GM18870 (cell line): Measurements from ENCODE around the gene LMAN2.
"Not testable (repeated sequence)": the region's sequence is repeated elsewhere in the genome, so short reads cannot be mapped to it uniquely, and the experiment has no call there.

Experiments used
- ATAC-seq: cut with Tn5 transposase; IDR thresholded peaks from one replicate; pipeline ENCODE4 v1.9.1; 2021; ENCODE audit warnings: moderate library complexity; ENCODE audit not compliant: unreplicated experiment

The LMAN2 gene

GRCh38 chr5:177349762-177350161, 1.7 kb downstream of the LMAN2 start:
- no peak for ATAC-seq

- no peak for ATAC-seq
Observed at GRCh38 chr5:177349362-177349647, 2.2 kb downstream of the LMAN2 start.

GRCh38 chr5:177347699-177348098, 3.8 kb downstream of the LMAN2 start:
- ATAC-seq: no peak

GRCh38 chr5:177346820-177347219, 4.6 kb downstream of the LMAN2 start:
- ATAC-seq: no peak

GRCh38 chr5:177344891-177345290, 6.6 kb downstream of the LMAN2 start:
- no peak for ATAC-seq

- ATAC-seq: no peak
Observed at GRCh38 chr5:177343777-177344176, 7.7 kb downstream of the LMAN2 start.

- ATAC-seq: not testable (repeated sequence)
Observed at GRCh38 chr5:177343000-177343399, 8.5 kb downstream of the LMAN2 start.

GRCh38 chr5:177339107-177339638, 12.3 kb downstream of the LMAN2 start:
- no peak for ATAC-seq

GRCh38 chr5:177338251-177339106, 13.0 kb downstream of the LMAN2 start:
- no peak for ATAC-seq

GRCh38 chr5:177336603-177337494, 14.6 kb downstream of the LMAN2 start:
- no peak for ATAC-seq

GRCh38 chr5:177336112-177336511, 15.4 kb downstream of the LMAN2 start:
- ATAC-seq: no peak

- no peak for ATAC-seq
Observed at GRCh38 chr5:177335701-177336065, 15.8 kb downstream of the LMAN2 start.

GRCh38 chr5:177334781-177335700, 16.4 kb downstream of the LMAN2 start:
- no peak for ATAC-seq

- ATAC-seq: no peak
Observed at GRCh38 chr5:177334155-177334551, 17.3 kb downstream of the LMAN2 start.

- no peak for ATAC-seq
Observed at GRCh38 chr5:177333420-177334154, 17.9 kb downstream of the LMAN2 start.

- no peak for ATAC-seq
Observed at GRCh38 chr5:177332896-177333260, 18.6 kb downstream of the LMAN2 start.

GRCh38 chr5:177332031-177332895, 19.2 kb downstream of the LMAN2 start:
- ATAC-seq: no peak

- no peak for ATAC-seq
Observed at GRCh38 chr5:177330991-177331842, 20.3 kb downstream of the LMAN2 start.
